Osteoblast (primary cell): ENCODE data around the gene PRRG3. TPM values are rescaled to one million over a fixed set of nuclear protein-coding genes. Genes with fewer than 3 reads are reported as not detected.

ENCODE experiments used
- DNase-seq: peaks from one replicate; pipeline ENCODE4 v3.0.0; 2011; ENCODE audit warnings: low spot score, mixed read lengths; ENCODE audit not compliant: insufficient read length; ENCODE audit errors: missing footprints
- H2AFZ ChIP-seq: 2 replicates; pipeline ENCODE4 v1.6.0; 2011; ENCODE audit warnings: mild to moderate bottlenecking, low read length
- H3K27ac ChIP-seq: 2 replicates; pipeline ENCODE4 v1.5.1; 2011; ENCODE audit warnings: mild to moderate bottlenecking, low read depth, low read length, moderate library complexity
- H3K27me3 ChIP-seq: 2 replicates; pipeline ENCODE4 v1.6.0; 2012; ENCODE audit warnings: mild to moderate bottlenecking, control low read depth, inconsistent platforms, low read length, moderate library complexity; ENCODE audit not compliant: insufficient read depth
- H3K36me3 ChIP-seq: 2 replicates; pipeline ENCODE4 v1.5.1; 2011; ENCODE audit warnings: mild to moderate bottlenecking, low read length, control low read depth, moderate library complexity; ENCODE audit not compliant: insufficient read depth
- H3K4me1 ChIP-seq: 2 replicates; pipeline ENCODE4 v1.5.1; 2011; ENCODE audit warnings: mild to moderate bottlenecking, low read length, control low read depth, moderate library complexity; ENCODE audit not compliant: insufficient read depth
- H3K4me2 ChIP-seq: 2 replicates; pipeline ENCODE4 v1.6.0; 2011; ENCODE audit warnings: mild to moderate bottlenecking, low read length; ENCODE audit not compliant: insufficient read depth
- H3K4me3 ChIP-seq: fragments of 200-600 bp; sonication (generic); 3 replicates; pipeline ENCODE4 v1.5.1; 2012; ENCODE audit warnings: mild to moderate bottlenecking, low read length, inconsistent platforms; ENCODE audit not compliant: insufficient read depth
- H3K79me2 ChIP-seq: 2 replicates; pipeline ENCODE4 v1.6.0; 2012; ENCODE audit warnings: mild to moderate bottlenecking, low read length, control low read depth, inconsistent platforms; ENCODE audit not compliant: insufficient read depth
- H3K9me3 ChIP-seq: 2 replicates; pipeline ENCODE4 v1.5.1; 2011; ENCODE audit warnings: low read depth, low read length, control low read depth
- H4K20me1 ChIP-seq: 2 replicates; pipeline ENCODE4 v1.6.0; 2012; ENCODE audit warnings: mild to moderate bottlenecking, low read length, control low read depth; ENCODE audit not compliant: insufficient read depth
- CTCF ChIP-seq: IDR thresholded peaks from 2 replicates; pipeline ENCODE4 v1.5.1; 2011; ENCODE audit warnings: mild to moderate bottlenecking, low read depth, low read length, moderate library complexity; ENCODE audit errors: extremely low read depth
- total RNA-seq: library from RNA; depleted of rRNA; stranded (reverse); fragments of >200 nt; gene quantifications from 2 replicates; pipeline ENCODE4 v1.2.3, GENCODE V29; 2012

PRRG3 gene
- total RNA-seq, 1 donor = under 0.01 TPM

- no peaks in the 10 kb centered on the region for H4K20me1 ChIP-seq
- no peaks in the 10 kb centered on the region for H3K36me3 ChIP-seq
- no peak overlapping the region for H3K27ac ChIP-seq
- no peak for TF ChIP-seq CTCF
- H3K4me3 ChIP-seq = no peak overlapping the region
- H3K79me2 ChIP-seq = no peaks in the 10 kb centered on the region
- H3K27me3 ChIP-seq = no peaks in the 10 kb centered on the region
- no peak for DNase-seq
- H3K4me2 ChIP-seq = no peak overlapping the region
- no peaks in the 10 kb centered on the region for H3K9me3 ChIP-seq
- H2AFZ ChIP-seq = no peak overlapping the region
- H3K4me1 ChIP-seq = no peaks in the 10 kb centered on the region
Measured at GRCh38 chrX:151698485-151698884, 3.2 kb downstream of the PRRG3 start.

- no peak for TF ChIP-seq CTCF
- no peak overlapping the region for H3K4me3 ChIP-seq
- no peaks in the 10 kb centered on the region for H4K20me1 ChIP-seq
- no peaks in the 10 kb centered on the region for H3K36me3 ChIP-seq
- no peaks in the 10 kb centered on the region for H3K9me3 ChIP-seq
- no peaks in the 10 kb centered on the region for H3K79me2 ChIP-seq
- H3K4me1 ChIP-seq = no peaks in the 10 kb centered on the region
- no peaks in the 10 kb centered on the region for H3K27me3 ChIP-seq
- no peak overlapping the region for H3K27ac ChIP-seq
- DNase-seq = no peak
- no peak overlapping the region for H3K4me2 ChIP-seq
- no peak overlapping the region for H2AFZ ChIP-seq
Measured at GRCh38 chrX:151699746-151700145, 4.5 kb downstream of the PRRG3 start.

GRCh38 chrX:151700581-151700980 is 5.3 kb downstream of the PRRG3 start:
- Histone ChIP-seq H3K4me3 (no peak overlapping the region), H3K9me3 (no peaks in the 10 kb centered on the region), H4K20me1 (no peaks in the 10 kb centered on the region), H3K79me2 (no peaks in the 10 kb centered on the region), H3K4me2 (no peak overlapping the region), H3K4me1 (no peaks in the 10 kb centered on the region), H3K27ac (no peak overlapping the region), H3K36me3 (no peaks in the 10 kb centered on the region), H3K27me3 (no peaks in the 10 kb centered on the region), H2AFZ (no peak overlapping the region)
- no peak for DNase-seq
- no peak for TF ChIP-seq CTCF

GRCh38 chrX:151701071-151701470 is 5.8 kb downstream of the PRRG3 start:
- Histone ChIP-seq H4K20me1 (no peaks in the 10 kb centered on the region), H3K27me3 (no peaks in the 10 kb centered on the region), H2AFZ (no peak overlapping the region), H3K4me1 (no peaks in the 10 kb centered on the region), H3K79me2 (no peaks in the 10 kb centered on the region), H3K27ac (no peak overlapping the region), H3K4me3 (no peak overlapping the region), H3K4me2 (no peak overlapping the region), H3K36me3 (no peaks in the 10 kb centered on the region), H3K9me3 (no peaks in the 10 kb centered on the region)
- no peak for DNase-seq
- no peak for TF ChIP-seq CTCF
